ENCODE data around the gene SIK2. TPM values are rescaled to one million over a fixed set of nuclear protein-coding genes. Genes with fewer than 3 reads are reported as not detected.
A peak's percentile ranks its signal among the peaks of the same experiment; 100 is the strongest.

Gene SIK2
- total RNA-seq, 1 donor from 2014 or later = 16.3 TPM

GRCh38 chr11:111727431-111727830 lies 125.2 kb downstream of the SIK2 start:
- DNase-seq = no peak
- no peak for TF ChIP-seq CTCF (IDR thresholded peaks at IDR 0.05; ENCODE audit: borderline replicate concordance)
- Histone ChIP-seq H3K4me1 (peaks cover 44% of the 10 kb centered on the region), H3K27me3 (ENCODE audit: low read depth) (no peaks in the 10 kb centered on the region), H3K36me3 (peaks cover 51% of the 10 kb centered on the region), H3K4me3 (no peak overlapping the region), H3K27ac (replicated peaks) (peak overlapping the region; percentile 9), H3K9me3 (replicated peaks) (no peaks in the 10 kb centered on the region)
- intact Hi-C loops (cut with micrococcal nuclease) = no loop called here

- DNase-seq = no peak
- Histone ChIP-seq H3K4me3 (peak overlapping the region; percentile 27), H3K9me3 (replicated peaks) (no peaks in the 10 kb centered on the region), H3K27me3 (ENCODE audit: low read depth) (no peaks in the 10 kb centered on the region), H3K36me3 (peaks cover 33% of the 10 kb centered on the region), H3K4me1 (peaks cover 62% of the 10 kb centered on the region), H3K27ac (replicated peaks) (peak overlapping the region; percentile 92)
- intact Hi-C loops (cut with micrococcal nuclease) = no loop called here
- no peak for TF ChIP-seq CTCF (IDR thresholded peaks at IDR 0.05; ENCODE audit: borderline replicate concordance)
These were observed 127.0 kb downstream of the SIK2 start for GRCh38 chr11:111729071-111729830.

- peak overlapping the region; percentile 92 for H3K27ac ChIP-seq (replicated peaks)
- no peak for DNase-seq
- intact Hi-C loops (cut with micrococcal nuclease) = no loop called here
- no peak for TF ChIP-seq CTCF (IDR thresholded peaks at IDR 0.05; ENCODE audit: borderline replicate concordance)
- H3K4me1 ChIP-seq = peaks cover 68% of the 10 kb centered on the region
- peaks cover 27% of the 10 kb centered on the region for H3K36me3 ChIP-seq
- H3K4me3 ChIP-seq = peak overlapping the region; percentile 27
- H3K9me3 ChIP-seq (replicated peaks) = no peaks in the 10 kb centered on the region
- no peaks in the 10 kb centered on the region for H3K27me3 ChIP-seq (ENCODE audit: low read depth)
These were observed 127.6 kb downstream of the SIK2 start for GRCh38 chr11:111729831-111730311.

DNA sequence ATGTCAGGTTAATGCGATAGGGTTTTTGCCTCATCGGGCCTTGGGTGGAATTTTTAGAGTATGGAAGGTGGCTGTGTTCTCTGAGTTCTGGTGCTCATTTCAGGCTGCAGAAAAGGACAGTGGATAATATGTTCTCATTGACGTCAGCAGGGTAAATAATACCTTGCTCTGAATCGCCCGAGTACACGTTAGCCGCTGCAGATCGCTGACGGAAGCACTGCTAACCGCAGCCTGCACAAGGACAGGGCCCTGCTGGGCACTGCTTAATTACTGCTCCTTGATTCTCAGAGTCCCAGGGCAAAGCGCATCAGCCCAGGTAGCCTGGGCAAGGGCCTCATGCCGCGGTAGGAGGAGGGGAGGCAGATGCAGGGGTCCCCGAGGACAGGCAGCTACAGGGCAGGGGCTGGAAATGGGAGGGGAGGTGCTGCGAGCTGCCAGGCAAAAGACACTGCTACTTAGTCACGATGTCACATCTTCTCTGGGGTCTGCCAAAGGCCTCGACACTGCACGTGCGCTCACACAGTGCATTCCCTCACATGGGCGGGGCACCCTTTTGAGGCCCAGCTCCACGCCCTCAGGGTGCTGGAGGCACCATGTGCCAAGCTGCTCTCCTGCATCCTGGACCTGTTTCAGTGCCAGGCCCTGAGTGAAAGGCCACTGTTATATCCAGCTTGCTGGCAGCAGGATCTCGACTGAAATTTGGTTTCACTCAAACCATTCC lies 128.8 kb downstream of the SIK2 start:
- H3K4me1 ChIP-seq = peaks cover 80% of the 10 kb centered on the region
- peaks cover 16% of the 10 kb centered on the region for H3K36me3 ChIP-seq
- H3K27me3 ChIP-seq (ENCODE audit: low read depth) = no peaks in the 10 kb centered on the region
- no peak overlapping the region for H3K4me3 ChIP-seq
- H3K9me3 ChIP-seq (replicated peaks) = no peaks in the 10 kb centered on the region
- intact Hi-C loops (cut with micrococcal nuclease) = no loop called here
- DNase-seq = peak; percentile 50
- TF ChIP-seq CTCF (IDR thresholded peaks at IDR 0.05; ENCODE audit: borderline replicate concordance) = no peak
- H3K27ac ChIP-seq (replicated peaks) = peak overlapping the region; percentile 92

DNA sequence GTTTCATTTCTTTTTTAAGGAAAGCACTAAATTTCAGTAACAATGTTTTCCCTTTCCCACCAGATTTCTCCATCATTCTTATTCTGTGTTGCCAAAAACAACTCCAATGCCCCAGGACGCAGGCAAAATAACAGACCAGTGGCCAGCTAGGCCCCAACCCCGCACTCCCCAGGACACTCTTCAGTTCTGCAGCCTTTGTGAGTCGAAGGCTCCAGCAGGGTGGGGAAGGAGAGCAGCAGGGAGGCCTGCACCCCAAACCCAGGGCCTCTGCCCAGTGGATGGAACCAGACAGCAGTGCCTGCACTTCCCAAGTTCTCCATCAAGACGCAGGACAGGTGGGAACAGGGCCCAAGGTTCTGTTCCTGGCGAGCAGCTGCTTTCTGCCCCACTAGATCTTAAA lies 129.6 kb downstream of the SIK2 start:
- Histone ChIP-seq H3K27me3 (ENCODE audit: low read depth) (no peaks in the 10 kb centered on the region), H3K9me3 (replicated peaks) (no peaks in the 10 kb centered on the region), H3K36me3 (peaks cover 8% of the 10 kb centered on the region), H3K27ac (replicated peaks) (peak overlapping the region; percentile 92), H3K4me3 (no peak overlapping the region), H3K4me1 (peaks cover 88% of the 10 kb centered on the region)
- TF ChIP-seq CTCF (IDR thresholded peaks at IDR 0.05; ENCODE audit: borderline replicate concordance) = no peak
- intact Hi-C loops (cut with micrococcal nuclease) = no loop called here
- DNase-seq = no peak
